PC-9 (cell line): ENCODE data around the gene PVALB. TPM values are rescaled to one million over a fixed set of nuclear protein-coding genes. Genes with fewer than 3 reads are reported as not detected.

Source experiments
- BruUV-seq: library from RNA; stranded (reverse); fragments of 400-500 nt; replicated peaks from 2 replicates; lab custom pipeline; 2021; lab: Mats Ljungman, UMichigan
- CTCF ChIA-PET: fragments of 300-600 bp; sonication (Branson Sonifier 250); formaldehyde crosslinking; loops from one replicate; lab custom pipeline; 2022; ENCODE audit warnings: antibody characterized with exemption; lab: Charles Lee
- POLR2A ChIA-PET: fragments of 300-600 bp; sonication (Branson Sonifier 250); formaldehyde crosslinking; loops from one replicate; lab custom pipeline; 2022; ENCODE audit warnings: antibody characterized with exemption; ENCODE audit not compliant: unreplicated experiment; lab: Charles Lee
- DNase-seq, 2 experiments: peaks; one replicate each; pipeline versions ENCODE4 v3.0.0 to v3.0.0-alpha.2; 2015 to 2022; ENCODE audit warnings: mixed read lengths in 1 of 2
- H2AFZ ChIP-seq: fragments of 200-600 bp; sonication (generic); 2 replicates; pipeline ENCODE4 v1.8.1; 2017; ENCODE audit warnings: antibody characterized with exemption
- H3F3A ChIP-seq: fragments of 200-600 bp; sonication (generic); 2 replicates; pipeline ENCODE4 v1.8.1; 2017; ENCODE audit warnings: antibody characterized with exemption, mild to moderate bottlenecking, low read depth; ENCODE audit not compliant: insufficient read depth
- H3K27ac ChIP-seq: fragments of 200-600 bp; sonication (generic); 2 replicates; pipeline ENCODE4 v1.6.1; 2016; ENCODE audit warnings: mixed run types
- H3K27me3 ChIP-seq: fragments of 200-600 bp; sonication (generic); 2 replicates; pipeline ENCODE4 v1.6.1; 2016; ENCODE audit warnings: low read depth, mixed run types; ENCODE audit not compliant: insufficient read depth
- H3K36me3 ChIP-seq: fragments of 200-600 bp; sonication (generic); 2 replicates; pipeline ENCODE4 v1.6.1; 2016; ENCODE audit warnings: low read depth, mixed run types
- H3K4me1 ChIP-seq: fragments of 200-600 bp; sonication (generic); replicated peaks from 2 replicates; pipeline ENCODE4 v1.6.1; 2016; ENCODE audit warnings: mixed run types; ENCODE audit not compliant: insufficient read depth
- H3K4me2 ChIP-seq: fragments of 200-600 bp; sonication (generic); 2 replicates; pipeline ENCODE4 v1.6.1; 2017; ENCODE audit warnings: mixed run types
- H3K4me3 ChIP-seq: fragments of 200-600 bp; sonication (generic); 2 replicates; pipeline ENCODE4 v1.6.1; 2016; ENCODE audit warnings: mixed run types
- H3K79me2 ChIP-seq: fragments of 200-600 bp; sonication (generic); 2 replicates; pipeline ENCODE4 v1.6.1; 2017; ENCODE audit warnings: low read depth, mixed run types
- H3K9me2 ChIP-seq: fragments of 200-600 bp; sonication (generic); 2 replicates; pipeline ENCODE4 v1.8.1; 2017; ENCODE audit warnings: mild to moderate bottlenecking; ENCODE audit not compliant: insufficient read depth
- H3K9me3 ChIP-seq: fragments of 200-600 bp; sonication (generic); 2 replicates; pipeline ENCODE4 v1.8.1; 2016; ENCODE audit warnings: low read depth; ENCODE audit not compliant: insufficient read depth
- H4K20me1 ChIP-seq: fragments of 200-600 bp; sonication (generic); 2 replicates; pipeline ENCODE4 v1.8.1; 2017; ENCODE audit not compliant: insufficient read depth
- EZH2 ChIP-seq: fragments of 200-600 bp; sonication (generic); IDR thresholded peaks from 2 replicates; pipeline ENCODE4 v1.8.0; 2017; ENCODE audit warnings: antibody characterized with exemption, low read depth
- intact Hi-C: fragments of 100-400 bp; cut with micrococcal nuclease; formaldehyde crosslinking; loops from one replicate; pipeline ENCODE4 v1.10.0; 2022; ENCODE audit not compliant: unreplicated experiment
- total RNA-seq: library from RNA; stranded (reverse); gene quantifications from 2 replicates; pipeline ENCODE4 v1.2.3, GENCODE V29; 2021
- TF ChIP-seq, protein P1 (sequence below): fragments of 200-600 bp; sonication (generic); conservative IDR thresholded peaks from 2 replicates; pipeline ENCODE4 v1.6.1; 2017; ENCODE audit warnings: mixed run types, antibody characterized with exemption, mild to moderate bottlenecking, moderate library complexity

PVALB gene
- total RNA-seq, 1 experiment from 2014 or later: not detected

DNA sequence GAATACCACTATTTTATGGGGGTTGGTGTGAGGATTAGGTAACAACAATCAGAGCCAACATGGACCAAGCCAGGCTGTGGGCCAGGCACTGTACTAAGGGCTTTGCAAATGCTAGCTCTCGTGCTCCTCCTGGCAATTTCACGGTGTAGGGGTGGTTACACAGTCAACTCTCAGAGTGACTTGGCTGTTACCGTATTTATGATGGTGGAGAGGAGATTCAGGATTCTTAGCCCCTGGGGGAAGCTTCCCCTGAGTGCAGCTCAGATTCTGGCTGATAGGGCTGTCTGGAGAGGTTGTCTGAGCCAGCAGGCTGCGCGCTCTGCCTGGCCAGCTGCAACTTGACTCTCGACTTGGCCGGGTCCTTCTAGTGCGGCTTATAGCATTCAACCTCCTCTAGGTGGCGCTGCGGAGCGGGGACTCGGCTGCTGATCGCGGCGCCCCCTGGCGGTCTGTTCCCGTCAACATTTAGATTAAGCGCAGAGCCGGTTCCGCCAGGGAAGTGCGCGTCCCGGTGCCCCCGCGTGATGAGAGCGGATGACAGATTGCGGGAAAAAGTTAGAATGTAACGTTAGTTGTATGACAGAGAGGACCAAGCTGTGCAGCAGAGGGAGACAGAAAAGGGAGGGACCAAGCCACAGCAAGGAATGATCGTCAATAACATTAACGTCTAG lies 39.4 kb upstream of the PVALB start:
- POLR2A ChIA-PET: interaction anchor here (0.6 to 0.9 kb wide), 2 partner anchors 175 to 309 kb away, joined by 4 to 6 read pairs; no protein-coding TSS in a partner anchor
- CTCF ChIA-PET: interaction anchor here (0.5 to 1.7 kb wide), 23 partner anchors 17 to 404 kb away, joined by 3 to 17 read pairs (median 5); partner anchors contain the start of gene IFT27
- H4K20me1 ChIP-seq: no peaks in the 10 kb centered on the region
- peaks cover 7% of the 10 kb centered on the region for H3K4me1 ChIP-seq
- H3K27me3 ChIP-seq: no peaks in the 10 kb centered on the region
- no peak overlapping the region for H2AFZ ChIP-seq
- no peaks in the 10 kb centered on the region for H3K9me3 ChIP-seq
- H3K27ac ChIP-seq: no peak overlapping the region
- no peaks in the 10 kb centered on the region for H3K9me2 ChIP-seq
- no peaks in the 10 kb centered on the region; the same call in 1 of the 2 replicates for H3F3A ChIP-seq
- H3K79me2 ChIP-seq: no peaks in the 10 kb centered on the region
- BruUV-seq: no TSS peak
- peak overlapping the region; percentile 13; the same call in 1 of the 2 replicates for H3K4me3 ChIP-seq
- DNase-seq: peak; percentile 68 to 94
- peak overlapping the region; percentile 64 for H3K4me2 ChIP-seq
- TF ChIP-seq EZH2: no peak
- TF ChIP-seq, protein P1, sequence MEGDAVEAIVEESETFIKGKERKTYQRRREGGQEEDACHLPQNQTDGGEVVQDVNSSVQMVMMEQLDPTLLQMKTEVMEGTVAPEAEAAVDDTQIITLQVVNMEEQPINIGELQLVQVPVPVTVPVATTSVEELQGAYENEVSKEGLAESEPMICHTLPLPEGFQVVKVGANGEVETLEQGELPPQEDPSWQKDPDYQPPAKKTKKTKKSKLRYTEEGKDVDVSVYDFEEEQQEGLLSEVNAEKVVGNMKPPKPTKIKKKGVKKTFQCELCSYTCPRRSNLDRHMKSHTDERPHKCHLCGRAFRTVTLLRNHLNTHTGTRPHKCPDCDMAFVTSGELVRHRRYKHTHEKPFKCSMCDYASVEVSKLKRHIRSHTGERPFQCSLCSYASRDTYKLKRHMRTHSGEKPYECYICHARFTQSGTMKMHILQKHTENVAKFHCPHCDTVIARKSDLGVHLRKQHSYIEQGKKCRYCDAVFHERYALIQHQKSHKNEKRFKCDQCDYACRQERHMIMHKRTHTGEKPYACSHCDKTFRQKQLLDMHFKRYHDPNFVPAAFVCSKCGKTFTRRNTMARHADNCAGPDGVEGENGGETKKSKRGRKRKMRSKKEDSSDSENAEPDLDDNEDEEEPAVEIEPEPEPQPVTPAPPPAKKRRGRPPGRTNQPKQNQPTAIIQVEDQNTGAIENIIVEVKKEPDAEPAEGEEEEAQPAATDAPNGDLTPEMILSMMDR: peak; percentile 100
- no peaks in the 10 kb centered on the region for H3K36me3 ChIP-seq
- intact Hi-C loops: loop anchor here (1.0 to 5.0 kb wide), 6 partner anchors 66 to 341 kb away; no protein-coding TSS in a partner anchor

DNA sequence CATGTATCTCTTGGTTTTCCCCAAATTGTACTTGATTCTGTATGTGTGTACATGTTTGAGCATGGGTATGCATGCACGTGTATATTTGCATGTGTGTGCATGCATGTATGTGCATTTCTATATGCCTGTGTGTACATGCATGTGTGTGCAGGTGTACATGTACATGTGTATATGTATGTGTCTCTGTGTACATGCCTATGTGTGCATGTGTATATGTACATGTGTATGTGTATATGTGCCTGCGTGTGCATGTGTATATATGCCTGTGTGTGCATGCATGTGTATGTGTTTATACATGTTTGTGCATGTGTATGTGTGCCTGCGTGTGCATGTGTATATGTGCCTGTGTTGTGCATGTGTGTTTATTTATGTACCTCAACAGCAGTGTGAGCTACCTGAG lies 38.6 kb upstream of the PVALB start:
- Histone ChIP-seq H3K4me2 (no peak overlapping the region), H3K36me3 (no peaks in the 10 kb centered on the region), H3K9me2 (no peaks in the 10 kb centered on the region), H3K79me2 (no peaks in the 10 kb centered on the region), H3F3A (no peaks in the 10 kb centered on the region; the same call in 1 of the 2 replicates), H3K9me3 (no peaks in the 10 kb centered on the region), H3K27me3 (no peaks in the 10 kb centered on the region), H4K20me1 (no peaks in the 10 kb centered on the region), H3K4me1 (no peaks in the 10 kb centered on the region; the same call in none of the 2 replicates), H3K4me3 (no peak overlapping the region), H3K27ac (no peak overlapping the region), H2AFZ (no peak overlapping the region)
- TF ChIP-seq, protein P1: no peak
- TF ChIP-seq EZH2: no peak
- POLR2A ChIA-PET: no interaction called here
- BruUV-seq: no TSS peak
- CTCF ChIA-PET: interaction anchor here (0.5 to 1.3 kb wide), 8 partner anchors 16 to 325 kb away, joined by 3 to 8 read pairs (median 6); no protein-coding TSS in a partner anchor
- no peak for DNase-seq
- intact Hi-C loops: loop anchor here (5.0 kb wide), 2 partner anchors 187 to 342 kb away; no protein-coding TSS in a partner anchor

DNA sequence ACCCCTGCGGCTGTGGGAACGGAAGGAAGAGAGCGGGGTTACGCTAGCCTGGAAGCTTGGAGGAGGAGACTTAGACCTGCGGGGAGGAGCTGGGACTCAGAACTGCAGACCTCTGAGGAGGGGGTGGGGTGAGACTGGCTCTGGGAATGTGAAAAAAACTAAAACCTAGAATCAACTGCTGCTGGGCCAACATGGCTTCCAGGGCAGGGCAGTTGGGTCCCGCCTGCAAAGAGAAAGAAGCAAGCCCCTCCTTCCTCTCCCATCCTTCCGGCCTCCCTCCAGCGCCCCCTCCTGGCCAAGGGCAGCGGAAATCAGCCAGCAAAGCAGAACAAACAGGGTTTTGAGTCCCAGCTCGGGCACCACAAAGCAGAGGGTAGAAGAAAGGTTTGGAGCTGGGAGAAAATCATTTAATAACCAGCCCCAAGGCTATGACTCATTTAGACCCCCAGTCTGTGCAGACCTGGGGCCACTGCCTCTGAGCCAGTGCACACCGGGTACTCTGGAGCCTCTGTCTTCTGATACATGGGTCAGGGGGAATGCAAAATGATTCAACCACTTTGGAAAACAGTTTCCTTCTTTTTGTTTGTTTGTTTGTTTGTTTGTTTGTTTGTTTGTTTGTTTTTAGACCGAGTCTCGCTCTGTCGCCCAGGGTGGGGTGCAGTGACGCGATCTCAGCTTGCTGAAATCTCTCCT lies 36.7 kb upstream of the PVALB start:
- ChIA-PET POLR2A (interaction anchor here (1.1 kb wide), 1 partner anchor 78 kb away, joined by 6 read pairs; the partner anchor contains the start of gene IFT27), CTCF (interaction anchor here (0.6 to 1.3 kb wide), 4 partner anchors 97 to 915 kb away, joined by 3 to 5 read pairs (median 4); no protein-coding TSS in a partner anchor)
- no peaks in the 10 kb centered on the region for H3K9me2 ChIP-seq
- H4K20me1 ChIP-seq: no peaks in the 10 kb centered on the region
- H3K27ac ChIP-seq: no peak overlapping the region
- H3K4me3 ChIP-seq: no peak overlapping the region
- TF ChIP-seq EZH2: no peak
- TF ChIP-seq, protein P1: peak; percentile 93
- DNase-seq: peak; percentile 57 to 66
- no peaks in the 10 kb centered on the region for H3K9me3 ChIP-seq
- H3K4me2 ChIP-seq: no peak overlapping the region
- H3K4me1 ChIP-seq: no peaks in the 10 kb centered on the region; the same call in 1 of the 2 replicates
- H3K27me3 ChIP-seq: no peaks in the 10 kb centered on the region
- BruUV-seq: no TSS peak
- no peaks in the 10 kb centered on the region; the same call in 1 of the 2 replicates for H3F3A ChIP-seq
- H3K36me3 ChIP-seq: no peaks in the 10 kb centered on the region
- intact Hi-C loops: no loop called here
- no peaks in the 10 kb centered on the region for H3K79me2 ChIP-seq
- H2AFZ ChIP-seq: peak overlapping the region; percentile 40
